ENCODE data around the gene KCNMB4.
A peak's percentile ranks its signal among the peaks of the same experiment; 100 is the strongest.

KCNMB4 gene

DNA sequence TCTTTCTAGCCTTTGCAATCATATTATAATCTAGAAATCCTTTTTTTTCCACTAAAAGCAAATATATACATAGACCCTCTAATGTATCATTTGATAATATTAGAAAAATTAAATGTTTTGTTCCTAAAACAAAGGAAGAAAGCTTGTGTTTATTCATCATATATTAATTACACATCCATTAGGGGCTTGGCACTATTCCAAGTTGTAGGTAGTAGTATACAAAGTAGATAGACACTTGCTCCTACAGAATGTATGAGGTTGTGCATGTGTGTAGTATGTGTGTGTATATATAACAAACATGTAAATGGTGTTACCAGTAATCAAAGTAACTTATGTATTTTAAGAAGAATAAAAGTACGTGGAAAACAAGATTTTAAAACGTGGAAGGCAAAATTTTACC lies 15.0 kb upstream of the KCNMB4 start:
- no peak overlapping the region for H3K4me3 ChIP-seq (ENCODE audit: low read length in 2 of 2)
- H3K9ac ChIP-seq (ENCODE audit: low read depth in 1 of 2, low read length in 2 of 2) = no peak overlapping the region
- no peak overlapping the region for H3K27ac ChIP-seq (ENCODE audit: low read depth in 2 of 2, low read length in 2 of 2)
- no peaks in the 10 kb centered on the region for H3K9me3 ChIP-seq (ENCODE audit: control insufficient read depth in 2 of 2, low read length in 2 of 2)
- H3K4me1 ChIP-seq (ENCODE audit: control insufficient read depth in 2 of 2, insufficient read depth in 2 of 2, low read length in 2 of 2) = no peaks in the 10 kb centered on the region
- H3K36me3 ChIP-seq (ENCODE audit: control insufficient read depth in 2 of 2, insufficient read depth in 2 of 2, low read length in 2 of 2) = peaks cover 18 to 24% of the 10 kb centered on the region in 2 donors
- no peaks in the 10 kb centered on the region for H3K27me3 ChIP-seq (ENCODE audit: control insufficient read depth in 2 of 2, insufficient read depth in 2 of 2, low read length in 2 of 2)

DNA sequence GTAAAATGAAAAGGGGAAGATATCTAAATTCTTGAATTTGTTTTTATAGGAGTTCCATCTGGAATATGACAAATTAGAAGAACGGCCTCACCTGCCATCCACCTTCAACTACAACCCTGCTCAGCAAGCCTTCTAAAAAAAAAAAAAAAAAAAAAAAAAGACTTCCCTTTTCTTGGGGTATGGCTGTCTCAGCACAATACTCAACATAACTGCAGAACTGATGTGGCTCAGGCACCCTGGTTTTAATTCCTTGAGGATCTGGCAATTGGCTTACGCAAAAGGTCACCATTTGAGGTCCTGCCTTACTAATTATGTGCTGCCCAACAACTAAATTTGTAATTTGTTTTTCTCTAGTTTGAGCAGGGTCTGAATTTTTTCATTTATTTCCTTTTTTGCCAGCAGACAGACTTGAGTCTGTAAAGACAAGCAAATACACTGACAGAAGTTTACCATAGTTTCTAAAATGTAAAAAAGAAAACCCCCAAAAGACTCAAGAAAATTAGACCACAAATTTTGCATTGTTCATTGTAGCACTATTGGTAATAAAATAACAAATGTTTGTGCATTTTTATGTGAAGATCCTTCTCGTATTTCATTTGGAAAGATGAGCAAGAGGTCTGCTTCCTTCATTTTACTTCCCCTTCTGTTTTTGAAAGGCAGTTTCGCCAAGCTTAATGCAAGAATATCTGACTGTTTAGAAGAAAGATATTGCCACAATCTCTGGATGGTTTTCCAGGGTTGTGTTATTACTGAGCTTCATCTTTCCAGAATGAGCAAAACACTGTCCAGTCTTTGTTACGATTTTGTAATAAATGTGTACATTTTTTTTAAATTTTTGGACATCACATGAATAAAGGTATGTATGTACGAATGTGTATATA lies 12.1 kb upstream of the KCNMB4 start:
- Histone ChIP-seq H3K27ac (ENCODE audit: low read depth in 2 of 2, low read length in 2 of 2) (no peak overlapping the region), H3K36me3 (ENCODE audit: control insufficient read depth in 2 of 2, insufficient read depth in 2 of 2, low read length in 2 of 2) (peaks cover 10 to 12% of the 10 kb centered on the region in 2 donors), H3K9me3 (ENCODE audit: control insufficient read depth in 2 of 2, low read length in 2 of 2) (no peaks in the 10 kb centered on the region), H3K4me3 (ENCODE audit: low read length in 2 of 2) (no peak overlapping the region), H3K9ac (ENCODE audit: low read depth in 1 of 2, low read length in 2 of 2) (no peak overlapping the region), H3K27me3 (ENCODE audit: control insufficient read depth in 2 of 2, insufficient read depth in 2 of 2, low read length in 2 of 2) (no peaks in the 10 kb centered on the region), H3K4me1 (ENCODE audit: control insufficient read depth in 2 of 2, insufficient read depth in 2 of 2, low read length in 2 of 2) (no peaks in the 10 kb centered on the region)

DNA sequence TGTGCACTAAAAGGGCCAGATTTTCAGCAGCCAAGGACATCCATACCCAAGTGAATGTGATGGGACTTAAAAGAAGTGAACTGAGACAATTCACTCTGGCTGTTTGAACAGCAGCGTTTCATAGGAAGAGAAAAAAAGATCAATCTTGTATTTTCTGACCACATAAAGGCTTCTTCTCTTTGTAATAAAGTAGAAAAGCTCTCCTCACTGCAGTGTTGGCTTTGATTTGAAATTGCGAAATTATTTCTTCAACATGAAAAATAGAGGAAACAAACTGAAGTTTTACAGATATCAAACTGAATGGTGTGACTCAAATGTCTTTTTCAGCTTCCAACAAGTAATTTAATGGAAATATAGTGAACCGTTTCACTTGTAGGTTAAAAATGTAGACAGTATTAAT lies 11.3 kb upstream of the KCNMB4 start:
- no peaks in the 10 kb centered on the region for H3K27me3 ChIP-seq (ENCODE audit: control insufficient read depth in 2 of 2, insufficient read depth in 2 of 2, low read length in 2 of 2)
- no peak overlapping the region for H3K27ac ChIP-seq (ENCODE audit: low read depth in 2 of 2, low read length in 2 of 2)
- no peaks in the 10 kb centered on the region for H3K4me1 ChIP-seq (ENCODE audit: control insufficient read depth in 2 of 2, insufficient read depth in 2 of 2, low read length in 2 of 2)
- H3K36me3 ChIP-seq (ENCODE audit: control insufficient read depth in 2 of 2, insufficient read depth in 2 of 2, low read length in 2 of 2) = peaks cover 10 to 12% of the 10 kb centered on the region in 2 donors
- no peak overlapping the region for H3K9ac ChIP-seq (ENCODE audit: low read depth in 1 of 2, low read length in 2 of 2)
- no peaks in the 10 kb centered on the region for H3K9me3 ChIP-seq (ENCODE audit: control insufficient read depth in 2 of 2, low read length in 2 of 2)
- H3K4me3 ChIP-seq (ENCODE audit: low read length in 2 of 2) = no peak overlapping the region

DNA sequence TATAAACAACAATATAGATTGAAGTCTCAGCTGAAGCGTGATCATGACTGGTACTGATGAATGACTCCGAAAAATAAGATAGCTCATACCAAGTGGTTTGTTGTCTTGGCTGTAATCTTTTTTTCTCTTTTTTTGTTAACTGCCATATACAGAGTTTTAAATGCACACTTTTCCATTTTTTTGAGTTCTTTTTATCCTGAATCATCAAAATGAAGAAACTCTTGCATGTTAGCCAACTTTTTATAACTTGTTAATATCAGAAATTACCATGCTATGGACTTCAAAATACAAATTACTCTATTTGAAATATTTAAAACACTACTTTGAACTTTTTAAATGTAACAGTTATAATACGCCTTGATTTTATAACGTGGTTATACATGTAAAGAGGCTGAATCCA lies 10.1 kb upstream of the KCNMB4 start:
- H3K27me3 ChIP-seq (ENCODE audit: control insufficient read depth in 2 of 2, insufficient read depth in 2 of 2, low read length in 2 of 2) = no peaks in the 10 kb centered on the region
- no peak overlapping the region for H3K27ac ChIP-seq (ENCODE audit: low read depth in 2 of 2, low read length in 2 of 2)
- no peak overlapping the region for H3K4me3 ChIP-seq (ENCODE audit: low read length in 2 of 2)
- no peaks in the 10 kb centered on the region for H3K4me1 ChIP-seq (ENCODE audit: control insufficient read depth in 2 of 2, insufficient read depth in 2 of 2, low read length in 2 of 2)
- no peak overlapping the region for H3K9ac ChIP-seq (ENCODE audit: low read depth in 1 of 2, low read length in 2 of 2)
- peaks cover 10 to 12% of the 10 kb centered on the region in 2 donors for H3K36me3 ChIP-seq (ENCODE audit: control insufficient read depth in 2 of 2, insufficient read depth in 2 of 2, low read length in 2 of 2)
- no peaks in the 10 kb centered on the region for H3K9me3 ChIP-seq (ENCODE audit: control insufficient read depth in 2 of 2, low read length in 2 of 2)

DNA sequence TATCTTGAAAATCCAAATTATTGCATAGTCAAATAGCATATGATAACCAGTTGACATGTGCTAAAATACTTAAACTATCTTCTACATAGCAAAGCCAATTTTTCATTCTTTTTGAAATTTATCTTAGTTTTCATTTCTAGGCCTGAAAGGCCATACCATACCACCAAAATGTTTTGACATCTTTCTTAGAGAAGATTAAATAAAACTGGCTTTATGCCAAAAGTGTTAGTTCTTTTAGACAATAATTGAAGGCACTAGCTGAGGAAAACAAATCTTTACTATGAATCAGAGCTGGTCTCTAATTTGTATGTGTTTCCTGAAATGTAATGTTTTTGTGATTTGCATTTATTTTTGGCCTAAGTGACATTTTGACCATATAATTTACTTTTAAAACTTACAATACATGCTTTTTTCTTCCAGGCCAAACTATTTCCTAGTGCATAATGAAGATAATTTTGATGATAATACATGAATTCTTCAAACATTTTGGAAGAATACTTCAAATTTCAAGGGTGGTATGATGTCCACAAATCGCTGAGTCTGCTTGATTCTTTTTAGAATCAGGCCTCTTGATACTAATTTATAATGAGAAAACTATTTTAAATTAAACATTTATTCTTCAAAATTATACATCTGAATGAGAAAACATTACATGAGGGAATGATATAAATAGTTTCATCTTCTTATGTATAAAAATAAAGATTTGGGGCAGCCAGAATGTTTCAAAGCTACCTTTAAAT lies 6.5 kb upstream of the KCNMB4 start:
- Histone ChIP-seq H3K9me3 (ENCODE audit: control insufficient read depth in 2 of 2, low read length in 2 of 2) (no peaks in the 10 kb centered on the region), H3K4me3 (ENCODE audit: low read length in 2 of 2) (no peak overlapping the region), H3K27ac (ENCODE audit: low read depth in 2 of 2, low read length in 2 of 2) (no peak overlapping the region), H3K9ac (ENCODE audit: low read depth in 1 of 2, low read length in 2 of 2) (no peak overlapping the region), H3K4me1 (ENCODE audit: control insufficient read depth in 2 of 2, insufficient read depth in 2 of 2, low read length in 2 of 2) (no peaks in the 10 kb centered on the region), H3K36me3 (ENCODE audit: control insufficient read depth in 2 of 2, insufficient read depth in 2 of 2, low read length in 2 of 2) (peaks cover 3% of the 10 kb centered on the region in 2 donors), H3K27me3 (ENCODE audit: control insufficient read depth in 2 of 2, insufficient read depth in 2 of 2, low read length in 2 of 2) (peaks cover 5 to 13% of the 10 kb centered on the region in 2 donors)

DNA sequence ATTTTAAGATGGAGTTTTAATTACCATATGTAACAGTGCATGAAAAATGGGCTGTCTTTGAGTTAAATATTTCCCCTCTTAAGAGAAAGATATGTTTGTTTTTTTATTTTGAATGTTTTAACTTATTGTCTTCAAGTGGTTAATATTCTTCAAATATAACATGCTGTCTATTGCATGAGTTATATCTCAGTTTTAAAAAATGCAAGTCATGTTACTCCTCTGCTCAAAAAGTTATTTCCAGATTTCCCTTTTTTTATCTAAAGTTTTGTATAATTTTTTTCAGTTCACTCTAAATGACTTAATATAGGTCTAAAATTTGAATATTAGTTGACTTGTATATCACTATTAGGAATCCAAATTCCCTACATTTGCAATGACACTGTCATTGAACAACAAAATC lies 5.9 kb upstream of the KCNMB4 start:
- Histone ChIP-seq H3K36me3 (ENCODE audit: control insufficient read depth in 2 of 2, insufficient read depth in 2 of 2, low read length in 2 of 2) (no peaks in the 10 kb centered on the region), H3K27me3 (ENCODE audit: control insufficient read depth in 2 of 2, insufficient read depth in 2 of 2, low read length in 2 of 2) (peaks cover 11 to 19% of the 10 kb centered on the region in 2 donors), H3K4me1 (ENCODE audit: control insufficient read depth in 2 of 2, insufficient read depth in 2 of 2, low read length in 2 of 2) (peaks cover 2 to 3% of the 10 kb centered on the region in 2 donors), H3K9ac (ENCODE audit: low read depth in 1 of 2, low read length in 2 of 2) (no peak overlapping the region), H3K9me3 (ENCODE audit: control insufficient read depth in 2 of 2, low read length in 2 of 2) (no peaks in the 10 kb centered on the region), H3K4me3 (ENCODE audit: low read length in 2 of 2) (no peak overlapping the region), H3K27ac (ENCODE audit: low read depth in 2 of 2, low read length in 2 of 2) (no peak overlapping the region)

DNA sequence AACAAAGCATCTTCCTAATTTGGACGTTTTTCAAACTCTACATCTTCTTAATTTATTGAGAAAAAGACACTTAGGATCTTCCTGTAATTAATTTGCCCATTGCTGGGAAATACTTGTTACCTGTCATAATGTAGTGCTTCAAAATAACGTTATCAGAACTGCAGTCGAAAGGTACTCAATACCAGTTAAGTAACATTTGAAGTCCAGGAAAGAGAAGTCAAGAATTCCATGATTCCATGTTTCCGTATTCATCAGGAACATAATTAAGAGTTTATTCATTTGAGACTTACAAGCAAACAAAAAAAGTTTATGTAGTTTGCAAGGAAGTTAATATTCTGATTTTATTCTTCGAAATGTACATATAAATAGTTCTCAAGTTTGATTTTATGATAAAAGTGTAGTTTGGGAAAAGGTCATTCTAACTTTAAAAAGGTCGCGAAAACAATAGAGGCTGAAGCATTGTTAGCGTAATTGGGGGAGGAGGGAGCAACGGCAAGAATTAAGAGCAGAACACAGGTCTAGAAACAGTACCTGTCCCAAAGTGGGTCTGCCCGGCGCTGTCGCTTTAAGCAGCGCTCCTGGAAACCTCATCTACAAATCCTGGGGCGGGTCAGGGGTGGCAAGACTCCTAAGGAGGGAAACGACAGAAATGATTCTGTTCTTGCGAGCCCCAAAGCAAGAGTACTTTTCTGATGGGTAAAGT lies 1.2 kb upstream of the KCNMB4 start:
- Histone ChIP-seq H3K27ac (ENCODE audit: low read depth in 2 of 2, low read length in 2 of 2) (no peak overlapping the region), H3K36me3 (ENCODE audit: control insufficient read depth in 2 of 2, insufficient read depth in 2 of 2, low read length in 2 of 2) (no peaks in the 10 kb centered on the region), H3K4me1 (ENCODE audit: control insufficient read depth in 2 of 2, insufficient read depth in 2 of 2, low read length in 2 of 2) (peaks cover 9 to 10% of the 10 kb centered on the region in 2 donors), H3K9ac (ENCODE audit: low read depth in 1 of 2, low read length in 2 of 2) (peak overlapping the region in 1 of 2 donors; percentile 54), H3K27me3 (ENCODE audit: control insufficient read depth in 2 of 2, insufficient read depth in 2 of 2, low read length in 2 of 2) (peaks cover 14 to 30% of the 10 kb centered on the region in 2 donors), H3K9me3 (ENCODE audit: control insufficient read depth in 2 of 2, low read length in 2 of 2) (no peaks in the 10 kb centered on the region), H3K4me3 (ENCODE audit: low read length in 2 of 2) (peak overlapping the region; percentile 61 to 73)

DNA sequence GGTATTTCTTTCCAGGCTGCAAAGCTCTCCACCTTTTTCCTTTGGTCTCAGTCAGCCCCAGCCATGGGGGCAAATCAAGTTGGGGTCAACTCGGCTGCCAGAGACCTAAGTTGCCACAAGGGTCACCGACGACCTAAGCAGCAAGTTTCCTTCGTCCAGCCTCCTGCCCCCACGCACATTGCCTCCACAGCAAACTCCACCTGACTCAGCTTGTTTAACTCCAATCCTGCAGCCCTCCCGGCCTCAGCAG lies 767 bp upstream of the KCNMB4 start:
- Histone ChIP-seq H3K27me3 (ENCODE audit: control insufficient read depth in 2 of 2, insufficient read depth in 2 of 2, low read length in 2 of 2) (peaks cover 14 to 30% of the 10 kb centered on the region in 2 donors), H3K4me3 (ENCODE audit: low read length in 2 of 2) (peak overlapping the region; percentile 61 to 73), H3K36me3 (ENCODE audit: control insufficient read depth in 2 of 2, insufficient read depth in 2 of 2, low read length in 2 of 2) (no peaks in the 10 kb centered on the region), H3K9me3 (ENCODE audit: control insufficient read depth in 2 of 2, low read length in 2 of 2) (no peaks in the 10 kb centered on the region), H3K9ac (ENCODE audit: low read depth in 1 of 2, low read length in 2 of 2) (peak overlapping the region in 1 of 2 donors; percentile 54), H3K4me1 (ENCODE audit: control insufficient read depth in 2 of 2, insufficient read depth in 2 of 2, low read length in 2 of 2) (peaks cover 9 to 10% of the 10 kb centered on the region in 2 donors), H3K27ac (ENCODE audit: low read depth in 2 of 2, low read length in 2 of 2) (no peak overlapping the region)

DNA sequence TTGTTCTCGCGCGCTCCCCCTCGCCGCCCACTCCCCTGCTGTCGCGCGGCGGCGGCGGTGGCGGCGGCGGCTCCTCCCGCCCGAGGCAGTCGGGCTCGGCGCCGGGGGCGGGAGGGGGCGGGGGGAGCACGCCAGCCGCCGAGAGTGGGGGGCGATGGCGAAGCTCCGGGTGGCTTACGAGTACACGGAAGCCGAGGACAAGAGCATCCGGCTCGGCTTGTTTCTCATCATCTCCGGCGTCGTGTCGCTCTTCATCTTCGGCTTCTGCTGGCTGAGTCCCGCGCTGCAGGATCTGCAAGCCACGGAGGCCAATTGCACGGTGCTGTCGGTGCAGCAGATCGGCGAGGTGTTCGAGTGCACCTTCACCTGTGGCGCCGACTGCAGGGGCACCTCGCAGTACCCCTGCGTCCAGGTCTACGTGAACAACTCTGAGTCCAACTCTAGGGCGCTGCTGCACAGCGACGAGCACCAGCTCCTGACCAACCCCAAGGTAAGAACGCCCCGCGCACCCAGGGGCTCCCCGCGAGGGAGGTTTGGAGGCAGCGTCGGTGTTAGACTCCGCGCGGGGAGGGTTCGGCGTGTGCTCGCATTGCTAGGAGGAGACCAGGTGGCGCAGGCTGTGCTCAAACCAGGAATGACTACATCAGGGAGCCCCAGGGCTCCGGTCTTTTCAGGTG lies 629 bp downstream of the KCNMB4 start:
- Histone ChIP-seq H3K4me1 (ENCODE audit: control insufficient read depth in 2 of 2, insufficient read depth in 2 of 2, low read length in 2 of 2) (peaks cover 9 to 10% of the 10 kb centered on the region in 2 donors), H3K9ac (ENCODE audit: low read depth in 1 of 2, low read length in 2 of 2) (peak overlapping the region; percentile 0 to 26), H3K4me3 (ENCODE audit: low read length in 2 of 2) (peak overlapping the region; percentile 59 to 79), H3K36me3 (ENCODE audit: control insufficient read depth in 2 of 2, insufficient read depth in 2 of 2, low read length in 2 of 2) (no peaks in the 10 kb centered on the region), H3K9me3 (ENCODE audit: control insufficient read depth in 2 of 2, low read length in 2 of 2) (no peaks in the 10 kb centered on the region), H3K27me3 (ENCODE audit: control insufficient read depth in 2 of 2, insufficient read depth in 2 of 2, low read length in 2 of 2) (peaks cover 14 to 30% of the 10 kb centered on the region in 2 donors), H3K27ac (ENCODE audit: low read depth in 2 of 2, low read length in 2 of 2) (no peak overlapping the region)

Measured in mucosa of rectum (tissue), 2 donors.